Fibroblast of mammary gland (primary cell): ENCODE results near the gene ARHGAP10.

Experiments used
- DNase-seq: peaks from one replicate; pipeline ENCODE4 v3.0.0-alpha.2; 2010; ENCODE audit warnings: low read depth
- H3K4me3 ChIP-seq: 2 replicates; pipeline ENCODE4 v1.5.1; 2011; ENCODE audit warnings: low read depth, mild to moderate bottlenecking, low read length, moderate library complexity; ENCODE audit not compliant: control insufficient read depth
- CTCF ChIP-seq: conservative IDR thresholded peaks from 2 replicates; pipeline ENCODE4 v1.5.1; 2011; ENCODE audit warnings: low read depth, low read length, inconsistent platforms; ENCODE audit not compliant: control insufficient read depth, insufficient read depth

Gene ARHGAP10

GRCh38 chr4:148044912-148045352 is 313.0 kb downstream of the ARHGAP10 start:
- peak; percentile 10 for TF ChIP-seq CTCF
- no peak overlapping the region for H3K4me3 ChIP-seq
- no peak for DNase-seq

GRCh38 chr4:148048598-148048997 is 316.7 kb downstream of the ARHGAP10 start:
- H3K4me3 ChIP-seq: no peak overlapping the region
- no peak for TF ChIP-seq CTCF
- DNase-seq: no peak

- DNase-seq: no peak
- TF ChIP-seq CTCF: no peak
- H3K4me3 ChIP-seq: no peak overlapping the region
Observed at GRCh38 chr4:148051403-148051802, 319.5 kb downstream of the ARHGAP10 start.

- no peak overlapping the region for H3K4me3 ChIP-seq
- no peak for TF ChIP-seq CTCF
- no peak for DNase-seq
Observed at GRCh38 chr4:148052448-148052847, 320.6 kb downstream of the ARHGAP10 start.

- no peak for DNase-seq
- no peak overlapping the region for H3K4me3 ChIP-seq
- TF ChIP-seq CTCF: no peak
Observed at GRCh38 chr4:148053298-148054003, 321.6 kb downstream of the ARHGAP10 start.

- DNase-seq: no peak
- no peak for TF ChIP-seq CTCF
- no peak overlapping the region for H3K4me3 ChIP-seq
Observed at GRCh38 chr4:148054275-148054674, 322.4 kb downstream of the ARHGAP10 start.
